HG03066 (cell line): ENCODE results near the gene ARHGAP18.

Source experiments
- ATAC-seq: cut with Tn5 transposase; IDR thresholded peaks from one replicate; pipeline ENCODE4 v1.9.1; 2021; ENCODE audit warnings: low read depth; ENCODE audit not compliant: unreplicated experiment

The ARHGAP18 gene

DNA sequence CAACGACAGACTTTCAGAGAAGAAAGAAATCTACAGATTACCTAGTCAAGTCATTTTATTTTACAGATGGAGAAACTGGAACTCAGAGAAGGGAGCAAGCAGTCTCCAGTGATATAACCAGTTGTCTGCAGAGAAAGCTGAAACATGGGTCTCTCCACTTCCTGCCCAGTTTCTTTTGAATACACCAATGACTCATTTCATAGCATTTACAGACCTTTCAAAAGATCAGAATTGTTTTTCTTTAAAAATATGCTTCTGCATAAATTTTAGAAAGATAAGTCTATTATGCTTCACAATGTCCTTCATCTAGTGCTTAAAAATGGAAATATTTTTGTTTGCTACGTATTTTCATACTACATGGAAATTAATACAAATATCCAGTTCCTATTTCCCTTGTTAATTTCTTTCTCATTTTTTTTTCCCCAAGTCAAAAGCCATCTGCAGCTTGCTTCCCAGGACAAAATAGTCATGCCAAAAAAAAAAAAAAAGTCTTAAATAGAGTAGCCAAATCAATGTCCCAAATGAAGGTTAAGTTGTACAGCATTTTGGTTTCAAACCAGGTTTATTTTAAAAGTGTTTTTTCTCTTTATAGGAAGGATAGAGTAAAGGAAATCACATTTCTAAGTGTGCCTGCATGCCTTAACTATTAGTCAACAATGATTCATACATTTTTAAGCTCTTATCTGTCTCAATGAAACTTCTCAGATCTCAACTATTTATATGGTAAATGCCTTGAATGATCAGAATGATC, 36.9 kb downstream of the ARHGAP18 start:
- ATAC-seq, result peak; percentile 65

DNA sequence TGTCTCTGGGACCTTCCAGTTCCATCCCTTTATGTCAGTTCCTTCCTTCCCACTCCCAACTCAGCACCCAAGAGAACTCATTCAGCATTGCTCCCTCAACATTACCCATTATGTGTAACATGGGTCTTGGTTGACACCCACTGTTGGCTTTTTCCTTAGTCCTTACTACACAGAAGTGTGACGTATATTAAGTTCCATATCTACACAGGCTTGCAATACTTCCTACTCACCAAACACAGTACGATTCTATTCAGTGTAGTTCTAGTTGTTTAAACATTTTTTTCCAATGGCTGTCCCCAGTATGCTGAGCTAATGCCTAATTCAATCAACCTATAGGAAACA, 37.7 kb downstream of the ARHGAP18 start:
- peak; percentile 26 for ATAC-seq

DNA sequence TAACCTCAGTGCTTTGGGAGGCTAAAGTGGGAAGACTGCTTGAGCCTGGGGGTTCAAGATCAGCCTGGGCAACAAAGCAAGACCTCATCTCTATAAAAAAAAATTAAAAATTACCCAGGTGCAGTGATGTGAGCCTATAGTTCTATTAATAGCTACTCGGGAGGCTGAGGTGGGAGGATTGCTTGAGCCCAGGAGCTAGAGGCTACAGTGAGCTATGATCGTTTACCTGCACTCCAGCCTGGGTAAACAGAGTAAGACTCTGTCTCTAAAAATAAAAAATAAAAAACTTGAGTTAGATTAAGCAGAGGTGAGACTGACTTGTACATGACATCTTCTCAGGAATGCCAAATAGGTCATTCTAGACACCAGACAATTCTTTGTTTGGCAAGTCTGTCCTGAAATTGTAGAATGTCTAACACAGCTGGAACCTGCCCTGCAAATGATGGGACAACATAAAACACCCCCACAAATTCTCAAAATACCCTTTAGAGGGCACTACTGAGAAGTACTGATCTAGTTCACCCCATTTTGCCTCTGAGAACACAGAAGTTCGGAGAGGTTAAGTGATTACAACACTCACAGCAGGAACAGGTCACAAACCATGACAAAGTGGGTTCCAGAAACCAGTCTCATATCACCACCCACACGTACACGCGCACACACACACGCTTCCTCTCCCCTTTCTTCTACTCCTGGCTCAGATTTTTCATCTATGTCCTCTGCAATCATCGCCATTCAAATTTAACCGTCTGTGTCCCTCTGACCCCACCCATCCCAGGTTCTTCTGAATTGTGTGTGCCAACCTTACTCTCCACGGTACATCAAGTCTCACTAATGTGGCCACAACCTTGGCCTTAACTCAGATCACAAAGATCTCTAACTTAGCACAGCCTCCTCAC, 38.3 kb downstream of the ARHGAP18 start:
- ATAC-seq, result peak; percentile 86

DNA sequence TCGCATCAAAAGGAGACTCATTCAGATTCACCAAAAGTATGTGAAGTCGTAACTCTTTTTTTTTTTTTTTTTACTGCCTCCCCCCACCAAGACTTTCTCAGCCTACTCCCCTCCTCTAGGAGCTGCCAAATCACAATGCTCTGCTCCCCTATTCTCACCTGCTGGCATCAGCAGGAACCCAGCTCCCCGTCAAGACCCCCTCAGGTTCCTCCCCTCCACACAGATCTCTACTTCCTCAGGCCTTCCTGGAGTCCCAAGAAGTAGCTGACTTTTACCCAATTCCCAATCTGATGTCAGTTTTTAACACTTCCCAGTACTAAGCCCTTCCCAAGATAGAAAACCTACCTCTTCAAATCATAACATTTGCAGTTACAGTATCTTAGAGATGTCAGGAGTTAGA, 39.3 kb downstream of the ARHGAP18 start:
- no peak for ATAC-seq

DNA sequence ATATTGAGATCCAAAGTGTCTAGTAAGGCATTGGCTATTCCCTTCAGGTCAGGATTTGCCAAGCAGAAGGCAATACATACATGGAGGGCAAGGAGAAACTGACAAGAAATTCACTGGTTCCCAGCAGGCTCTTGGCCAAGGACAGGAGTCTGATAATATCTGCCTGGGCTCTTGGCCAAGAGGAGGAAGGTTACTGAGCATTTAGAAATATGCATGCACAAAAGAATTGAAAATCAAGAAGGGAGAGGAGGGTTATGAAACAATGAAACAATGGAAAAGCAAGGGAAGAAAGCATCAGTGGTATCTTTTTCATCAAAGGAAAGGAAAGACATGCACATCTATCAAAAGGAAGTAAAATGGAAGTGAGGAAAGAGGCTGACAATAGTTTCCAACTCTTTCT, 42.4 kb downstream of the ARHGAP18 start:
- no peak for ATAC-seq

DNA sequence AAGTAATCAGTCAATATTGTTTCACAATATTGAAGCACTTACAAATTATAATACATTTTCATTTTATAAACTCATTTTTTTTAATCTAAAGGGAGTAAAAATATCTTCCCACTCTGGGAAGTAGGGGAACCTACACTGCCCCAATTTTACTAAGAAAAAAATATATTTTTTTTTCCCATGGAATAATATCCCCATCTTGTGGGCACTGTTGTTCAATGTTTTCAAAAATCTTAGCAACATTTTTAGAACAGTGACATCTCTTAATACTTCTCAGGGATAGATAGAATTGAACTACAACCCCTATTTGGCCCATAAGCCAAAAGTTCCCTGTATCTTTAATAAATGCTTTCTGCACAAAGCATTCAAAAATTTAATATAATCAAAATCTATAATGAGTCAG, 42.9 kb downstream of the ARHGAP18 start:
- no peak for ATAC-seq

DNA sequence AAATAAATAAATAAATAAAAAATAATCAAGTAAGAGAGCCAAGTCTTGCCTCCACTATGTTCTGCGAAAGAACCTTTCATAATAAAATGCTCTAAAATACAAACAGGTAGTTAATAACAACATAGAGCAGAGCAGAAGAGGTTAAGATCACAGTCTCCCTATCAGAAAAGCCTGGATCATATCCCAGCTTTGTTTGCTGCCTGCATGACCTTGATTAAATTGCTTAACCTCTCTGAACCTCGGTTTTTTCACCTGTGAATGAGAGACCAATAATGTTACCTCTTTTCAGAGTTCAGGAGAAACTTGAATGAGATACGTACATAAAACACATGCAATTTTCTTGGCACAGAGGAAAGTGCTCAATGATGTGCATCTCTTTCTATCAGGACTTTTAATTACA, 44.4 kb downstream of the ARHGAP18 start:
- no peak for ATAC-seq

DNA sequence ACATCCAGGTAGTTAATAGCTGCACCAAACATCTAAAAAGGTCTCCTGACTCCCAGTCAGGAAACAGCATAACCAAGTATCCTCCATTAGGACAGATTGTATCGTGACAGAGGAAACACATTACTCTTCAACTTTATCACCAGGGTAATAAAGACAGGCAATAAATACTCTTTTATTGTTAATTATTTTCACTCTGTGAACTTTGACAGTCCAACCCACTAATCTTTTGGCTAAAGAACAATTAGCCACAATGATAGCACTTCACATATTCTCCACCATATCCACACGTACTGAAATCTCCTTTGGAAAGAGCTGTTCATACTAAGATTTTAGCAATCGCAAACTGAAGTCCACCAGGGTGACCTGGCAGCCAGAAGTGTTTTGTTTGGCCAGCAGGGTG, 46.4 kb downstream of the ARHGAP18 start:
- ATAC-seq, result no peak

DNA sequence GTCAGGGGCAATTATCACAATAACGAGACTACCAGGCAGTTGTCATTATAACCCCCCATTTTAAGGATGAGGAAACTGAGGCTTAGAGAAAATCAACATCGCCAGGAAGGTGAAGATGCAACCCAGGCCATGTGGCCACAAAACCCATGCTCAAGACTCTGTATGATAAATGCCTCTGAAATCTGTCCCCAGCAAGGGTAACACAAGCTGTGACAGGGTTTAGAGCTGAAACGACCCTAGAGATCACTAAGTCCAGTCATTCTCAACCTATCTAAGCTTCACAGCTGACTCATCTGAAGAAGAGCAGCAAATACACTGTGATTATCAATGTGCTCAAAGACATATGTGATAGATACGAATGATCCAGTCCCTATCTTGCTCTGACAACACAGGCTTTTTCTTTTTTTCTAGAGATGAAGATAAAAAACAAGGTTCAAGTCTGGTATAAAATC, 47.0 kb downstream of the ARHGAP18 start:
- ATAC-seq, result no peak

DNA sequence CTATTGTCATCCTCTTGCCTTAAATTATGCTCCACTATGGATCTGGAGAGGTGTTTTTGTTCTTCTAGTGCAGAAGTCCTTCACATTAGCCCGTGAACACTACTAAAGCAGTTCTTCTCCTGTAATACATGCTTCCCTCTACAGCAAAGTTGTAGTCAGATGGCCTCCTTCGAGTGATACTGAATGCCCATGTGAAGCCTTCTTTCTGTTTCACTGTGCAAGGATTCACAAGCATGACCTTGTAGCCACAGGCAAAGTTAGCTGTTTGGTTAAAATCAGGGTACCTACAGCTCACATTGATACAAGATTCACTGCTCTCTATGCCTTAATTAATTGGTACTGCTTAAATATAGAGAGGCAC, 47.6 kb downstream of the ARHGAP18 start:
- no peak for ATAC-seq

DNA sequence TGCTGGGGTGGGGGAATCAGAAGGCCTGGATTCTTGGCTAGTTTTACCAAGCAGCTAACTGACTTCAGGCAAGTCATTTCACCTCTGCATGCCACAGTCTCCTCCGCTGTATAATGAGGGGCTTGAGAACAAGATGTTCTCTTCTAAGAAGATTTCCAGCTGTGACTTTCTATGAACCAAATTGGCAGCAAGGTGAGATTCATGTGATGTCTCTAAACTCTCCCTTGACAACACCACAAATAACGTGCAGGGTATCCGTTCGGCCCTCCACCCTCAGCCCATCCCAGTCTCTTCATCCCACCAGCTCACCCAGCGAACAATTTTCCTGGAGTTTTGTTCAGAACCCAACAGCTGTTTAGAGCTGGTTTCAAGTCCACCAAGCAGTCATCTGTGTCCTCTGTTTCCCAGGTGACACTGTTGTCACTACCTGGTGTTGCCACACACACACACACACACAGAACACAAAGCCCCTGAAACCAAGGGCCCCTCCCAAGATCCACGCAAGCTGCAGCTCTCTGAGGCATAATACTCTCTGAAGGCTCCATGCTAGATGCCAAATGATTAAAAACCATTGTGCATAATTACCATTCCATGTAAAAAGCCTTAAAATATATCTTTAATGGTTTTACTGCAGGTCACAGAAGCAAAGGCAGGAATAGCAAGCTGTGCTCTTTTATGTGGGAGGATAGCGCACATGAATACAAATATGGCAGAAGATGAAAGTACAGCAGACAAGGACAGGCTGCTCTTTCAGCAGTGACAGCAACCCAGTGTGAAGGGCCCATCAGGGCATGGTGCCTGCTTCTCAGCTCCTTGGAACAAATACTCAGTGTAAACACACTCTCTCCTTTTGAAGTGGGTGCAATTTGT, 48.2 kb downstream of the ARHGAP18 start:
- ATAC-seq, result no peak

DNA sequence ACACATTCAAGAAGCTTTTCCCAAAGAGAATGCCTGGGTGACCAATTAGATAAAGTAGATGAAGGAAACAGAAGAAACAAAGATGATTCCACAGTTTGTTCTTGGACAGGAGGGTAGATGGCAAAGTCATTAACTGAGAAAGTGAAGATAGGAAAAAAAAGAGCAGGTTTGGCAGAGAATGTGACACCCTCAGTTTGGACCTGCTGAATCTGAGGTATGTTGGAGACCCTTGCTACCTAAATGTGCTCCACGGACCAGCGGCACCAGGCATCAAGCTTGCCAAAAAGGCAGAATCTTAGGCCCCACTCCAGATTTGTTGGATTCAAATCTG, 49.7 kb downstream of the ARHGAP18 start:
- ATAC-seq, result no peak

DNA sequence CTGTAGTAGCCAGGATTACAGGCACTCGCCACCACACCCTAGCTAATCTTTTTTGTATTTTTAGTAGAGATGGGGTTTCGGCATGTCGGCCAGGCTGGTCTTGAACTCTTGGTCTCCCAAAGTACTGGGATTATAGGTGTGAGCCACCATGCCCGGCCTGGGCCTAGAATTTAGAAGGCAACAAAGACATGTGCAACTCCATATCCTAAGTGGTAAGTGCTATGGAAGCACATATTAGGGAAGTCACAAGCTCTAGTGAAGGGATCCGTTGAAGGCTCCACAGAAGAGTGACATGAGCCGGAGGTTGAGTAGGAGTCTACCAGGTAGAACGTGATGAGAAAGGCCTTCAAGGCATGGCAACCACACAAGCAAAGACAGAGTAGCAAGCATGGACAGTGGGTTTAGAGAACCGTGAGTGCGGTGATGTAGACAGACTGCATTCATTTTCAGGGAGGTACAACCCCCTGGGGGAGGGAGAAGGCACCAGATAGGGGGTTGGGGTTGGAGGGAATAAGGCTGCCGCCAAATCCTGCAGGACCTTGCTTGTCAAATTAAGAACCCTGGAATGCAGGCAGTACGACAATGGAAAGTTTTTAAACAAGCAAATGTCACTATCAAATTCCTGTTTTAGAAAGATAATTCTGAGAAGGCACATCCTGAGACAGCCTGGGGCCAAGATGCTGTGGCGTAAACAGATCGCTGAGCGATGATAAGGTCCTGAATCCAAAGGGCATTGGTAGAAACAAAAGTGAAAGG, 50.2 kb downstream of the ARHGAP18 start:
- ATAC-seq, result no peak

DNA sequence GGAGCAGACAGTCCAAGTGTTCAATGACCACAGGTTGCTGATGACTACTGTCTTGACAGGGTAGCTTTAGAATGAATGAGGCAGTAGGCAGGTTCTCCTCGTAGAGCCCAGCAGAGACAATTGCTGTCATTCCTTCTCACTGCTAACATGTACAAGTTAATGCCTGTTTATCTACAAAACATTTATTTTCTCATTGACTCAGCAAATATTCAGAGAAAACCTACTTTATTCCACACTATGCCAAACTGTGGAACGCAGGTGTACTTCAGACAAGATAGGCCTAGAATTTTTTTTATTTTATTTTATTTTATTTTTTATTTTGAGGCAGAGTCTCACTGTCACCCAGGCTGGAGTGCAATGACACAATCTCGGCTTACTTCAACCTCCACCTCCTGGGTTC, 50.8 kb downstream of the ARHGAP18 start:
- ATAC-seq, result no peak

DNA sequence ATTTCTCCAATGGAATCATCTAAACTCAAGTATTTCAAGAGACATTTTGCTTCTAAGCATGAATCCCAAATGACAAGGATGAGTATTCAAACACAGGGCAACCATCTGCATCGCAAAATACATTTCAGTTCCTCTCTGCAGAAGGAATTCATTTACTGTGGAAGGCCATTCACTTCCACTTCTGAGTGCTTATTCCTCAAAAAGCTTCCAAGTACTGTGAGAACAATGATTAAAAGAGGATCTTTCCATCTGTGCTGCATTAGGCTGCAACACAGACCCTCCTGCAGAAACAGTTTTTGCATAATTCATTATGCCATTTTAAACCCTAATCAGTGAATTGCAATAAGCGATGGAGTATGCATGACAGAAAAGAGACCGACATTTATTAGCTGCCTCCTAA, 52.5 kb downstream of the ARHGAP18 start:
- ATAC-seq, result no peak

DNA sequence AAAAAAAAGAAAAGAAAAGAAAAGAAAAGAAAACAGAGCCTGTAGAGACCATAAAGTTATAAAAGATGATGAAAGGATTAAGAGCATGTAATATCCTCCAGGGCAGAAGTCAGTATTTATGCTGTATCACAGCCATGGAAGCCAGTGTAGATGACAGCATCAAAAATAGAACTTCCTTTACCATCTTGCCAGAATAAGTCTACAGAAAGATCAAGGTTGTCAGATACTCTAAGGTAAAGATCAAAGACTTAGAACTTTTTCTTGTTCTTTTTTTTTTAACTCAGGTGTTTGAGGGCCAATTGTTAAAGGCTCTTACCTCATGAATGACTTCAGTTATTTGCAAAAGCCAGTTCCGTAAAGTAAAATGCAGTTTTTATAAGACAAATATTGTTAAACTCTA, 54.6 kb downstream of the ARHGAP18 start:
- ATAC-seq, result no peak

DNA sequence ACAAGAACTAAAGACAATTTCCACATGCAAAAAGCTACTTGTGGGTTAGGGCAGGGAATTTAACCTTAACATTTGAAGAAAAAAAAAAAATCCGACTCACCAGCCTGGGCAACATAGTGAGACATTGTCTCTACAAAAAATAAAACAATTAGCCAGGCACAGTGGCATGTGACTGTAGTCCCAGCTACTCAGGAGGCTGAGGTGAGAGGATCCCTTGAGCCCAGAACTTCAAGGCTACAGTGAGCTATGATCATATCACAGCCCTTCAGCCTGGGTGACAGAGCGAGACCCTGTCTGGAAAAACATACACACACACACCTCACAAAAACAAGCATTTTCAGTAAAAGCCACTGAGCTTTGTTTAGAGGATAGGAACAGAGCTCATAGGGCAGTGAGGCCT, 56.2 kb downstream of the ARHGAP18 start:
- no peak for ATAC-seq

DNA sequence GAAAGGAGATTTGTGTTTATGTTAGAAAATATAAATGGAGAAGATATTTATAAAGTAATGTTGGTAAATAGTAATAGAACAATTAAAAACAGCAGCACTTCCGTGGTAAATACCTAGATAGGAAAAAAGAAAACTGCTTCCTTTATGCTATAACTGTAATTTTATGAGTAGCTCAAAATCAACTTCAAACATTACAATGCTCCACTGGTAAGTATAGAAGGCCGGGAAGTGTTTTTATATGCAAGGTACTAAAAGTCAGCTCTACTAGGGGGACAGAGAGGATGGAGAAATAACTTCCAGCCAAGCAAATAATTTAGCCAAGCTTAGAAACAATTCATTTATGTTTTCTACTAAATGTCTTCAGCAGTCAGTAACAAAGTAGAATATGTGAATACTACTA, 56.7 kb downstream of the ARHGAP18 start:
- no peak for ATAC-seq

DNA sequence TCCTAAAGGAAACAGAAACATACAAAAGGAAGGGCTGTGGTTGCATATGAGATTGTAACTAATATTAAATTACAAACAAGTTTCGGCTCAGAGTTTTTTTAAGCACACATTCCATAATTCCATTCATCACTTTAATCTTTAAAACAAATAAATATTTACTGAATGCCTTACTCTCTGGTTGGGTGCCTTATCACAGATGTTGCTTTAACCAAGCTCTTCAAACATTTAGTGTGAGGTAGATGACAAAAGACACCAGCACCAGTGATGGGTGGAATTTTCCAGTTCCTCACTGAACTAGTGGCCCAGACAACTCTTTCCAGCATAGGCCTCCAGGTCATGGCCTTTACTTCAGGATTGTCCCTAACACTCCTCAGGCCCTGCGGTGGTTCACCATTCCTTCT, 58.7 kb downstream of the ARHGAP18 start:
- ATAC-seq, result no peak

DNA sequence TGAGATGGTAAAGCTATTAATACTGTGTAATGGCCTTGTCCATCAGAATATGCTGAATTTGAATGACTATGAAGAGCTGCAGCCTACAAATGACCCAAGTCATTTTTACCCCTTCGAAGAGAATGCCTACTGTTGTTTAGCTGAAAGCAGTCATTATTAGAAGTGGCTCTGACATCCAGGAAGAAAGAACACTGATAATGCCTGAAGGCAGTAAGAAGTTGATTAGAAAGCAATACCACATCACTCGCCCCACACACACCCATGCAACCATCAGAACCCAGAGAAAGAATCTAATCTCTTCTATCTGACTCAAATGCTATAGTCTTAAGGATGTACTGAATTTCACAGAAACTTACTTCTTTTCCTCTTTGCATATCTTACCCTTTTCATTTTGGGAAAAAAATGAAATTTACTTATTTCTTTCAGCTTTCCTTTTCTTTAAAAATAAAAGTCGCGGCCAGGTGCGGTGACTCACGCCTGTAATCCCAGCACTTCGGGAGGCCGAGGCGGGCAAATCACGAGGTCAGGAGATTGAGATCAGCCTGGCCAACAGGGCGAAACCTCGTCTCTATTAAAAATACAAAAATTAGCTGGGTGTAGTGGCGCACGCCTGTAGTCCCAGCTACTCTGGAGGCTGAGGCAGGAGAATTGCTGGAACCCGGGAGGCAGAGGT, 61.0 kb downstream of the ARHGAP18 start:
- ATAC-seq, result no peak
